Activated CD4-positive, alpha-beta T cell treated with anti-CD3 and anti-CD28 coated beads, Interleukin-2, Interleukin-4, amounts not matched to agents 100 ng/mL and 50 ng/mL, durations not matched to agents 16 hours and 8 hours (primary cell): ENCODE results near the gene GRK2.
A peak's percentile ranks its signal among the peaks of the same experiment; 100 is the strongest.

ENCODE experiments used
- DNase-seq: peaks from one replicate; pipeline ENCODE4 v3.0.0-alpha.2; 2020; ENCODE audit warnings: low spot score

GRK2 gene

GRCh38 chr11:67271205-67271540 is 4.9 kb downstream of the GRK2 start:
- DNase-seq = no peak

- DNase-seq = peak; percentile 86
These were observed 5.4 kb downstream of the GRK2 start for GRCh38 chr11:67271541-67272284.

- DNase-seq = peak; percentile 48
These were observed 6.3 kb downstream of the GRK2 start for GRCh38 chr11:67272327-67273259.

DNA sequence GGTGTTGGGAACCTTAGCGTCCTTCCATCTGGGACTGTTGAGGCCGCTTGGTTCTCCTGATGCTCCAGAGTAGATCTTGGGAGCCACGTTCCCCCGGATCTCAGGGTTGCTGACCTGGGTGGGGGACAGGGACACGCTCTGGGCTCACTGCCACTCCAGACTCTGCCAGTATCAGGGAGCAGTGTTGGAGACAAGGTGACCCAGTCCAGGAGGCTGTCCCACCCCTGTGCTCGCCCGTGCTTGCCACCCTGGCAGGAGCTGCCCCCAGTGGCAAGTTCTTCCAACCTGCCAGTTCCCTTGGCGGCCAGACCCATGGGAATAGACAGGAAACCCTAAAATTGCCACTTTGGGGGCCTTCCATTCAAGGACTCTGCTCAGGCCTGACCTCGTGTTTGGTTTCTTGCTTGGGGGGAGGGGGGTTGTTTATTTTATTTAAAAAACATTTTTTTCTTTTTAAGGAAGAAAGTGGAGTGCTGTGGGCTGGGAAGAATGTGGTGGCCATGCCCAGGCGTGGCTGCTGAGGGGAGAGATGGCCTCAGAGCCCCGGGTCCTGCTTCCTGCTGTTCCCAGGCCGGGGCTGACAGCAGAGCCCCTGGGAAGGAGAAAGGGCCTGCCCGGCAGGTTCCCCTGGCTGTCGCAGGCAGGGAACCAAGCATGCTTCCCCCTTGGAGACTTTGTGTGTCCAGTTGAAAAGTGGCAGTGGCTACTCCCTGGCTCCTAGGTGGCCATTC is 7.2 kb downstream of the GRK2 start:
- no peak for DNase-seq

GRCh38 chr11:67274768-67275605 is 8.7 kb downstream of the GRK2 start:
- no peak for DNase-seq

DNA sequence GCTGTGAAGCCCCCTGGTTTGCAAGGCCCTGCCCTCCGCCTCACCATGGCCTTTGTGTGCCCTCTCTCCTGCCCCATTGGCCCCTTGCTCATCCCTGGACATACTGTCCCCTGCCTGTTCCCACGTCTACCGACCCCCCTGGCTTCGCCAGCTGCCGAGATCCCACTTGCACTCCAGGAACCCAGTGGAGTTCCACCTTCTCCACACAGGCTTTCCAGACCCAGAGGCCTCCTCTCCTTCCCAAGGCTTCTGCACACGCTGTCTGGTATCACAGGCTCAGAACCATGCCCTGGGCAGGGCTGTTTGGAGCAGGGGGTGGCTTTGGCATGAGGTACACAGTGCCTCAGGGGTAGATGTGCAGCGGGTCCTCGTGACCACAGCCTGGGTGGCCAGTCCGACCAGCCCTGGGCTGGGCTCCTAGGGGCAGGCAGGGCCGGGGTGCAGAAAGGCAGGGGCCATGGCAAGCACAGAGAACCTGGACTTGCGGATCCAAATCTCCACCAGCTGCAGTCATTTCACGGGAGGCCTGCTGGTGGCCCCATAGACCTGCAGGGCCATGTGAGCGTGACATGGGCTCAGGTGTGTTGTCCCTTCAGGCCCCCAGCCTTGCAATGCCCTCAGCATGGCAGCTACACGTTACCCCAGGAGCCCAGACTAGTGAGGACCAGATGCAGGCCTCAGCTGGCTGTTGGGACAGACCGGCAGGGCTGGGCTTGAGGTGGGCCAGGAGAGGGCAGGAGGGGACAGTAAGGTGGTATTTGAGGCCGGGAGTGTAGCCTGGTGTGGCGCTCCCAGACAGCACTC is 9.5 kb downstream of the GRK2 start:
- DNase-seq = no peak

GRCh38 chr11:67276781-67277230 is 10.5 kb downstream of the GRK2 start:
- peak; percentile 67 for DNase-seq

DNA sequence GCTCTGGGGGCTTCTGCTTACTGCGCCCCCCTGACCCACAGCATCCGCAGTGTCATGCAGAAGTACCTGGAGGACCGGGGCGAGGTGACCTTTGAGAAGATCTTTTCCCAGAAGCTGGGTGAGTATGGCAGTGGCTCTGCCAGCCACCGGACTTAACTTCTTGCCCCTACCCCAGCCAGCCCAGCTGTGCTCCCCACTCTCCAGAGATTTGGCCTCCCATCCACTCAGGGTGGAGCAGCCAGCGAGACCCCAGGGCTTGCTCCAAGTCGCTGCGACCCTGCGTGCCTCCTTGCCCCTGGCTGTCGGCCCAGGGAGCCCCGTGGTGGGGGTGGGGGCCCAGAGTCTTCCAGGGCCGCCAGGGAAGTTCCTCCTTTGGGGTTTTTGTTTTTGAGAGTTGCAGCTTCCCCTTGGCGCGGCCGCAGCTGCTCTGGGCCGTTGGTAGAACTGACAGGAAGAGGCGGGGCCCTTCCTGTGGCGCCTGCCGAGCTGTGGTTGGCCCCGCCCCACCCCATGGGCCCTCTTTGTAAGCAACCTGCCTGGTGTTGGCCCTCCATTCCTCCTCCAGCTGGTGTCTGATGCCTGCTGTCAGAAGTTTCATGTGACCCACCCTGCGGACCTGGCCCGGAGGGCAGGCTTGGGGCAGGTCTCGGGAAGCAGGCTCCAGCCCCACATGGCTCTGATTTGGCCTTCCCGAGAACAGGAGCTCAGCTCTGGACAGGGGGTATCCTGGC is 11.1 kb downstream of the GRK2 start:
- DNase-seq = peak; percentile 96

GRCh38 chr11:67278135-67278938 is 12.1 kb downstream of the GRK2 start:
- no peak for DNase-seq

DNA sequence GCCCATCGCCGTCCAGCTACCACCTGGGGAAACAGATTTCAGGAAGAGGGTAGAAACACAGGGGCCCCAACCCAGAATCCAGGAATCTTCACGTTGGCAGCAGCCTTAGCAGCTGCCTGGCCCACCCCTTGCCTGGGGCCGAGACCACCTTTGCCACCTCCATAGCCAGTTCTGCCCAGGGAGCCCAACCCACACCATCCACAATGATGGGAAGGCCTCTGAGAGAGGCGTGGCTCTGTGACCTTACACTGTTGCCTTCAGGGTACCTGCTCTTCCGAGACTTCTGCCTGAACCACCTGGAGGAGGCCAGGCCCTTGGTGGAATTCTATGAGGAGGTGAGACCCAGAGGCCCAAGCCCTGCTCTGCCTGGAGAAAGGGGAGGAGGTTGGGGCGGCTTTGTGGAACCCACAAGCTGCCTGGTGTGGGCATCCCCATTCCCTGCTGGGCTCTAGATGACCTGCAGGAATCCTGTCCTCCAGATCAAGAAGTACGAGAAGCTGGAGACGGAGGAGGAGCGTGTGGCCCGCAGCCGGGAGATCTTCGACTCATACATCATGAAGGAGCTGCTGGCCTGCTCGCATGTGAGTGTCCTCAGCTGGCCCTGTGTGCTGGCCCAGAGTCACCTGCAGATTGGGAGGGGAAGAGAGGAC is 12.8 kb downstream of the GRK2 start:
- no peak for DNase-seq

GRCh38 chr11:67279589-67280340 is 13.5 kb downstream of the GRK2 start:
- DNase-seq = no peak

GRCh38 chr11:67280341-67280787 is 14.1 kb downstream of the GRK2 start:
- DNase-seq = no peak

DNA sequence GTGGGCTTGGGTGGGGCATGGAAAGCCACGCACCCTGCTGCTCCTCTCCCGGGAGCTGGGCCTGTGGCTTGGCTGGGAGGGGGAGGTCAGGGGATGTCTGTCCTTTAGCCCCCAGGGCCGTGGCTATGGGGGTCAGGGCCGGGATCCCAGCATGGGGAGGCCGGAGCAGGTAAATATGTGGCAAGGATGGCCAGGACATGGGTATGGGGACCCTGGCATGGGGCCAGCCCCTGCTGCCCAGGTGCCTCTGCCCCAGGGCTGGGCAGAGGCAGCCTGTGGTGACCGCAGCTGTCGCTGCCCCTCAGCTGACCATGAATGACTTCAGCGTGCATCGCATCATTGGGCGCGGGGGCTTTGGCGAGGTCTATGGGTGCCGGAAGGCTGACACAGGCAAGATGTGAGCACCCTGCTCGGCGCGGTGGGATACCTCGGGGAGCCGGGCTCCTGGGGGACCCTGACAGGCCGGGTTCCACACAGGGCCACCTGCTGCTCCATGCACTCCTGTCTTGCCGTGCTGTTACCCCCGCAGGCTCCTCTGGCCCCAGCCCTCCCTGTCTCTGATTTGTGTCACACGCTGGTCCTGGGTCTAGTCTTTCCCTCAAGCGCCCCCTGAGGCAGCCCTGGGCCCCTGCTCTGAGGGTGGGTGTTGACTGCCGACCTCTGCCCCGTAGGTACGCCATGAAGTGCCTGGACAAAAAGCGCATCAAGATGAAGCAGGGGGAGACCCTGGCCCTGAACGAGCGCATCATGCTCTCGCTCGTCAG is 14.7 kb downstream of the GRK2 start:
- DNase-seq = no peak

GRCh38 chr11:67281552-67282150 is 15.4 kb downstream of the GRK2 start:
- no peak for DNase-seq

DNA sequence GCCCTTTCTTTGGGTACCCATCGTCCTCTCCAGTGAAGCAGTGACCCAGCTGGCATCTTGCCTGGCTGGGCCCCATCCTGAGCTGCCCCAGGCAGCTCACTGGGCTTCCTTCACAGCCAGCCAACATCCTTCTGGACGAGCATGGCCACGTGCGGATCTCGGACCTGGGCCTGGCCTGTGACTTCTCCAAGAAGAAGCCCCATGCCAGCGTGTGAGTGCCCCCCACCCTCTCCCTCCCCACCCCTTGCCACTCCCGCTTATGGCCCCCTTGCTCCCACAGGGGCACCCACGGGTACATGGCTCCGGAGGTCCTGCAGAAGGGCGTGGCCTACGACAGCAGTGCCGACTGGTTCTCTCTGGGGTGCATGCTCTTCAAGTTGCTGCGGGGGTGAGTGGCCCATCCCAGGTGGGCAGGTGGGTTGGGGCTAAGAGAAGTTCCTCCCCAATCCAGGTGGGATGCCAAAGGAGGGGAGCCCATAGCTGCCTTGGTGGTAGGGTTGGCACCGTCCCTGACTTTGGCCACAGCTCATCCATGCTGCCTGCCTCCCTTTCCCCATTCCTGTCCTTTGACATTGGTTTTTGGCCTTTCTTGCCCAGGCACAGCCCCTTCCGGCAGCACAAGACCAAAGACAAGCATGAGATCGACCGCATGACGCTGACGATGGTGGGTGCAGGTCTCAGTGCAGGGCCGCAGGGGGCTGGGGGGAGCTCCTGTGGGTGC is 16.0 kb downstream of the GRK2 start:
- no peak for DNase-seq

DNA sequence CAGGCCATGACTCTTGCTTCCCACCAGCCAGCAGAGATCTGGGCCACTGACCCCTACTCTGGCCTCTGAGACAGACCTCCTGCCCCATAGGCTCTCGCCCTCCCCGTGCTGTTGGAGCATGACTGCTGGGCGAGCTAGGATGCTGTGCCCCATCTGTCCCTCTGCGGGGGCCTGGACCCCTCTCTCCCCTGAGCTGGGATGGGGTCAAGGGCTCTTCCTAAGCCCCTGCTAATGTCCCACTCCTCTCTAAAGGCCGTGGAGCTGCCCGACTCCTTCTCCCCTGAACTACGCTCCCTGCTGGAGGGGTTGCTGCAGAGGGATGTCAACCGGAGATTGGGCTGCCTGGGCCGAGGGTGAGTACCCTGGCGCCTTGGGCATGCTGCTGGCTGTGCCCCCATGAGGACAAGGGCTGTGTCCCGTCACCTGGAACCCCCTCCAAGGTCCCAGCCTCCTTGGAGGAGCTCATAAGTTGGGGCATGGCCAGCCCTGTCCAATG is 16.7 kb downstream of the GRK2 start:
- no peak for DNase-seq
